ENCODE data around the gene RARS1.

The RARS1 gene

DNA sequence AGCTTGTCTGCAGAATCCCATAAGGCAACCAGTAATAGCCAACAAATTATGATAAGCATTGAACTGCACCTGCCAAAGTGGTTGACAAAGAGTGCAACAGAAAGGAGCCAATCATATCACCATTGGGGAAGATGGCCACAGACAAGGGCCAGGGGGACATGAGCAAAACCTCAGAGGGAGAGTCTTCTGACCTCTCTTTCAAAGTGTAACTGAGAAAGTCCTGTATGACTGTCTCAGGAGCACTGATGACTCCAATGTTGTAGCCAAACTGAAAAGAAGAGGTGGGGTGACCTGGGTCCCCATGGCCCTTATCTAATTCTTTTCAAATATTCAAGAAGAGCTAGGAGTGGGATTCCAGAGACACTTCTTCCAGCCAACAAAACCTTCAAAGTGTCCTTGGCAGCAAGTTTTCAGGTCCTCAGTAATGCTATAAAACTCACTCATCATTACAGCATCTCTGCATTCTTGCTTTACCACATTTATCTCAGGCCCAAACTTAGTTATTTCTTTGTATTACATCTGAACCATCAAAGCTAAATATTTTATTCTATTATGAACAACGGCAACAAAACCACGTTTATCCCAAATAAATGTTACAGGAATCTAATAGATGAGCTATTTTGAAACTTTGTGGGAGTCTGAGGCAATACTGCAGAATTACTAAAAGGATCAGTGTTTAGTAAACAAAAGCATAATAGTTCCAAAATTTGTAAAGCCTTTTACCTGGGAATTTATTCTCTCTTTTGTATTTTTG lies 67.3 kb downstream of the RARS1 start:
- Histone ChIP-seq H3K79me2 (ENCODE audit: low read length) (peaks cover 19% of the 10 kb centered on the region), H2AFZ (ENCODE audit: low read depth, low read length) (no peak overlapping the region), H3K36me3 (replicated peaks; ENCODE audit: low read depth, low read length) (peaks cover 70% of the 10 kb centered on the region), H3K27ac (ENCODE audit: low read length) (no peak overlapping the region), H3K27me3 (ENCODE audit: low read depth, low read length) (no peaks in the 10 kb centered on the region), H3K4me1 (ENCODE audit: low read length) (no peaks in the 10 kb centered on the region), H3K9me3 (ENCODE audit: insufficient read depth, low read length) (no peaks in the 10 kb centered on the region), H3K4me3 (ENCODE audit: low read length) (no peak overlapping the region), H3K9ac (ENCODE audit: low read length) (no peak overlapping the region), H4K20me1 (ENCODE audit: insufficient read depth, low read length) (peaks cover 25% of the 10 kb centered on the region), H3K4me2 (ENCODE audit: low read length) (no peak overlapping the region)
- no peak for TF ChIP-seq EZH2phosphoT487 (IDR thresholded peaks at IDR 0.05; ENCODE audit: low read depth)
- TF ChIP-seq, protein P1, sequence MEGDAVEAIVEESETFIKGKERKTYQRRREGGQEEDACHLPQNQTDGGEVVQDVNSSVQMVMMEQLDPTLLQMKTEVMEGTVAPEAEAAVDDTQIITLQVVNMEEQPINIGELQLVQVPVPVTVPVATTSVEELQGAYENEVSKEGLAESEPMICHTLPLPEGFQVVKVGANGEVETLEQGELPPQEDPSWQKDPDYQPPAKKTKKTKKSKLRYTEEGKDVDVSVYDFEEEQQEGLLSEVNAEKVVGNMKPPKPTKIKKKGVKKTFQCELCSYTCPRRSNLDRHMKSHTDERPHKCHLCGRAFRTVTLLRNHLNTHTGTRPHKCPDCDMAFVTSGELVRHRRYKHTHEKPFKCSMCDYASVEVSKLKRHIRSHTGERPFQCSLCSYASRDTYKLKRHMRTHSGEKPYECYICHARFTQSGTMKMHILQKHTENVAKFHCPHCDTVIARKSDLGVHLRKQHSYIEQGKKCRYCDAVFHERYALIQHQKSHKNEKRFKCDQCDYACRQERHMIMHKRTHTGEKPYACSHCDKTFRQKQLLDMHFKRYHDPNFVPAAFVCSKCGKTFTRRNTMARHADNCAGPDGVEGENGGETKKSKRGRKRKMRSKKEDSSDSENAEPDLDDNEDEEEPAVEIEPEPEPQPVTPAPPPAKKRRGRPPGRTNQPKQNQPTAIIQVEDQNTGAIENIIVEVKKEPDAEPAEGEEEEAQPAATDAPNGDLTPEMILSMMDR (IDR thresholded peaks at IDR 0.05; ENCODE audit: low read depth, low read length): no peak

DNA sequence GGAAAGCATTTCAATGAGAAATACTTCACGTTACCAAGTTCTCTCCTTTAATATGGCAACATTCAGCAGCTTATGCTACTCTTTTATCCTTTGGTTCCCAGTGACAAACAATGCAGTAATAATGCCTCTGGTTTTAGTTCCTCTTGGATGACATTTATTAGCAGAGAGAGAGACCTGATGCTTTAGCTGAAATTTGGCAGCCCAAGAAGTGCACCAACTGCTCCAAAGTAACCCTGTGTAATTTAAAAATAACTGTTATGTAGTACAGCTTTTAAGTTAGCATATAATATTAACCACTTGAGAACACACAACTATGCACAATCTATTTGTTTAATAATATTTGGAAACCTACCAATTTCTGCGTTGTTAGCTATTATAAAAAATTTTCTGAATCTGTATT lies 71.1 kb downstream of the RARS1 start:
- Histone ChIP-seq H3K27me3 (ENCODE audit: low read depth, low read length) (no peaks in the 10 kb centered on the region), H3K4me3 (ENCODE audit: low read length) (no peak overlapping the region), H3K79me2 (ENCODE audit: low read length) (peaks cover 38% of the 10 kb centered on the region), H2AFZ (ENCODE audit: low read depth, low read length) (no peak overlapping the region), H3K4me1 (ENCODE audit: low read length) (no peaks in the 10 kb centered on the region), H3K9ac (ENCODE audit: low read length) (no peak overlapping the region), H4K20me1 (ENCODE audit: insufficient read depth, low read length) (peaks cover 37% of the 10 kb centered on the region), H3K9me3 (ENCODE audit: insufficient read depth, low read length) (no peaks in the 10 kb centered on the region), H3K27ac (ENCODE audit: low read length) (no peak overlapping the region), H3K4me2 (ENCODE audit: low read length) (no peak overlapping the region), H3K36me3 (replicated peaks; ENCODE audit: low read depth, low read length) (peaks cover 76% of the 10 kb centered on the region)
- TF ChIP-seq, protein P1 (IDR thresholded peaks at IDR 0.05; ENCODE audit: low read depth, low read length): no peak
- TF ChIP-seq EZH2phosphoT487 (IDR thresholded peaks at IDR 0.05; ENCODE audit: low read depth): no peak

DNA sequence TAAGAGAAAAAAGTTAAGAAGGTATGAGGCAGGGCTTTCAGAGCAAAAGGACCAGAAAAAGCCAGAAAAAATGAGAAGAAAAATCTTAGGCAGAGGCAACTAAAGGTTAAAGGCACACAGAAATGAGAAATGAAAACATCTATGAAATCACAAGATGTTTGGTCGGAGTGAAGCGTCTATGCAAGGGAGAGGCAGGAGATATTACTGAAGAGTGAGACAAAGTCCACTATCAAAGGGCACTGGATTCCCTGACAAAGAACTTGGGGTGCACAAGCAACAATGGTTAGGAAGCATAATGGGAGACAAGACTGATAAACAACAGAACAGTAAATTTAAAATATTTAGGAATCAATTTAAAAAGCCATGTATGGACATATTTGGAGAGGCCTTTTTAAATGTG lies 76.0 kb downstream of the RARS1 start:
- H3K9ac ChIP-seq (ENCODE audit: low read length): no peak overlapping the region
- TF ChIP-seq, protein P1 (IDR thresholded peaks at IDR 0.05; ENCODE audit: low read depth, low read length): no peak
- no peak for TF ChIP-seq EZH2phosphoT487 (IDR thresholded peaks at IDR 0.05; ENCODE audit: low read depth)
- H3K27me3 ChIP-seq (ENCODE audit: low read depth, low read length): no peaks in the 10 kb centered on the region
- no peak overlapping the region for H3K27ac ChIP-seq (ENCODE audit: low read length)
- H3K79me2 ChIP-seq (ENCODE audit: low read length): peaks cover 65% of the 10 kb centered on the region
- peaks cover 14% of the 10 kb centered on the region for H3K4me1 ChIP-seq (ENCODE audit: low read length)
- H3K36me3 ChIP-seq (replicated peaks; ENCODE audit: low read depth, low read length): peaks cover 61% of the 10 kb centered on the region
- H2AFZ ChIP-seq (ENCODE audit: low read depth, low read length): no peak overlapping the region
- H4K20me1 ChIP-seq (ENCODE audit: insufficient read depth, low read length): peaks cover 61% of the 10 kb centered on the region
- H3K4me2 ChIP-seq (ENCODE audit: low read length): no peak overlapping the region
- H3K4me3 ChIP-seq (ENCODE audit: low read length): no peak overlapping the region
- H3K9me3 ChIP-seq (ENCODE audit: insufficient read depth, low read length): no peaks in the 10 kb centered on the region

DNA sequence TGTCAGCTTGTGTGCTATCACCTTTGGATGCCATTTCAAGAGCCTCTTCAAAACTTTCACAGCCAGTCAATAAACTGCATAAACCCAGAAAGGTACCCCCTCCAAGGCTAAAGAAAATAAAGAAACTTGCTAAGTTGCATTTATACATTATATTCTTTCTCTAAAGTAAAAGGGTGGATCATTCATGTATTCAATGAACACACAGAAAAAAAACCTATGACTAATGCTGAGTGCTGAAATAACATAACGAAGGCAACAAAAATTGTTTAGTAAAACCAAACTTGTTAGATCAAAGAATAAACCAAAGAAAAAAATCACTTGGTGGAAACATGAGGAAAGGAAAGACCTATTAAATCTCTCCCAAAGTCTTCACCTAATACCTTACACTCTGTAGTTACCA lies 77.7 kb downstream of the RARS1 start:
- H3K4me3 ChIP-seq (ENCODE audit: low read length): no peak overlapping the region
- peaks cover 14% of the 10 kb centered on the region for H3K4me1 ChIP-seq (ENCODE audit: low read length)
- H3K79me2 ChIP-seq (ENCODE audit: low read length): peaks cover 81% of the 10 kb centered on the region
- no peaks in the 10 kb centered on the region for H3K27me3 ChIP-seq (ENCODE audit: low read depth, low read length)
- no peak overlapping the region for H2AFZ ChIP-seq (ENCODE audit: low read depth, low read length)
- no peaks in the 10 kb centered on the region for H3K9me3 ChIP-seq (ENCODE audit: insufficient read depth, low read length)
- no peak overlapping the region for H3K9ac ChIP-seq (ENCODE audit: low read length)
- peaks cover 68% of the 10 kb centered on the region for H3K36me3 ChIP-seq (replicated peaks; ENCODE audit: low read depth, low read length)
- no peak overlapping the region for H3K27ac ChIP-seq (ENCODE audit: low read length)
- TF ChIP-seq, protein P1 (IDR thresholded peaks at IDR 0.05; ENCODE audit: low read depth, low read length): no peak
- no peak for TF ChIP-seq EZH2phosphoT487 (IDR thresholded peaks at IDR 0.05; ENCODE audit: low read depth)
- peaks cover 76% of the 10 kb centered on the region for H4K20me1 ChIP-seq (ENCODE audit: insufficient read depth, low read length)
- no peak overlapping the region; the same call in 1 of the 2 replicates for H3K4me2 ChIP-seq (ENCODE audit: low read length)

All from OCI-LY3 (cell line).